Renal cortex interstitium (tissue), 11 donors: ENCODE data around the gene MRI1. TPM values are rescaled to one million over a fixed set of nuclear protein-coding genes. Genes with fewer than 3 reads are reported as not detected.
"Not testable (repeated sequence)": the region's sequence is repeated elsewhere in the genome, so short reads cannot be mapped to it uniquely, and the experiment has no call there.

Source experiments
- DNase-seq, 11 donors: peaks; one replicate each; pipeline ENCODE4 v3.0.0-alpha.2; 2013; ENCODE audit warnings: low read depth in 9 of 11, low spot score in 4 of 11; ENCODE audit errors: extremely low read depth in 1 of 11
- polyA plus RNA-seq, 3 donors: library from polyadenylated mRNA; unstranded; fragments of 120-200 nt; gene quantifications; one replicate each; pipeline ENCODE4 v1.2.1, GENCODE V29; 2013; ENCODE audit not compliant: insufficient read length in 3 of 3

MRI1 gene
- polyA plus RNA-seq, 3 donors, result 21.7 to 42.0 (median 29.6) TPM

DNA sequence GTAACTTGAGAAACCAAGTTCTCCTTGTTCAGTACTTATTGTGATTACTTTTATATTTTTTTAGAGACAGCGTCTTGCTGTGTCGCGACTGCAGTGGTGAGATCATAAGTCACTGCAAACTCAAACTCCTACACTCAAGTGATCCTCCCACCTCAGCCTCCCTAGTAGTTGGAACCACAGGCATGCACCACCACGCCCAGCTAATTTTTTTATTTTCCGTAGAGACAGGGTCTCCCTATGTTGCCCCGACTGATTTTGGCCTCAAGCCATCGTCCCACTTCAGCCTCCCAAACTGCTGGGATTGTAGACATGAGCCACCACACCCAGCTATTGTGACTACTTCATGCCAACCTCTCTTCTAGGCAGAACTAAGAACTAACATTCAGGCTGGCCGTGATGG is 18.2 kb downstream of the MRI1 start:
- no peak for DNase-seq

DNA sequence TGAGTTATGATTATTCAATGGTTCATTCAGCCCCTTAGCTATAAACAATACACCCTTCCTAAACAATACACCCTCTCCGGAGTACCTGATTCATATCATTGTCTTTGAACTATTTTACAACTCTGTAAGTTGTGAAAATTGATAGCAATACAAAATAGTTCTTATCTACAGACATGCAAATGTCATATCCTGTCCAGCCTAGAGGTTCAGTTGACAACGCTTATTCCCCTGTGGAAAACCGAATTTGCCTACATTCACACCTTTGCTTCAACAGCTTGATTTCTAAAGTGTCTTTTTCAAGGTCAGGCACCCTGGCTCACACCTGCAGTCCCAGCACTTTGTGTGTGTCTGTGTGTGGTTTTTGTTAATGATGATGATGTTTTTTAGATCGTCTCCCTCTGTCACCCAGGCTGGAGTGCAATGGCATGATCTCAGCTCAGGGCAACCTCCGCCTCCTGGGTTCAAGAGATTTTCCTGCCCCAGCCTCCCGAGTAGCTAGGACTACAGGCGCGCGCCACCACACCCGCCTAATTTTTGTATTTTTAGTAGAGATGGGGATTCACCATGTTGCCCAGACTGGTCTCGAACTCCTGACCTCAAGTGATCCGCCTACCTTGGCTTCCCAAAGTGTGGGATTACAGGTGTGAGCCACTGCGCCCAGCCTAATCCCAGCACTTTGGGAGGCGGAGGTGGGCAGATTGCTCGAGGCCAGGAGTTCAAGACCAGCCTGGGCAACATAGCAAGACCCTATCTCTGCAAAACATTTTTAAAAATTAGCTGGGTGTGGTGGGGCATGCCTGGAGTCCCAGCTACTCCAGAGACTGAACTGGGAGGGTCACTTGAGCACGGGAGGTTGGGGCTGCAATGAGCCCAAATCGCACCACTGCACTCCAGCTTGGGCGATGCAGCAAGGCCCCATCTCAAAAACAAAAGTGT is 19.5 kb downstream of the MRI1 start:
- no peak for DNase-seq

DNA sequence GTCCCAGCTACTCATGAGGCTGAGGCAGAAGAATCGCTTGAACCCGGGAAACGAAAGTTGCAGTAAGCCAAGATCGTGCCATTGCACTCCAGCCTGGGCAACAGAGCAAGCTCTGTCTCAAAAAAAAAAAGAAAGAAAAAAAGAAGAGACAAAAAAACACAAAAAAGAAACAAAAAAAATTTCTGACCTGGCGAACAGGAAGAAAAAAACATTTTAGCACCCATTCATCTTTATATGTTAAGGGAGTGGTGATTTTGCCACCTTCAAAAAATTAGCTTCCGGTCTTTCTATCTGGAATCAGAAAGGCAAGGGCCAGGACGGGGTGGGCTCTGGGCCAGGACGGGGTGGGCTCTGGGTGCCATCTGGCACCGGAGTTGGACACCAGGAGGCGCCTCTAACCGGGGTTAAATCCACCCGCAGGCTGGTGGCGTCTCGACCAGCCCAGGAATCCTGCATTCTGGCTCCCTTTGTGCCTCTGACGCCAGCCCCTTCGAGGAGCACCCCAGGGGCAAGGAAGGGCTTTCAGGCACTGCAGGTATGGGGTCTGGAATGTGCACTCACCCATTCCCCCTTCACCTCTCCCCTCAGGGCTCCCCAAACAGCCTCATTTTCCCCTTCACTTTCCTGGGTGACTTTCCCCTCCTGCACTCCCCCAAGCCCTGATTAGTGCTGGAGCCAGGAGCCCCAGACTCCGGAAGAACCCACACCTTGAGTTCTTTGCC is 20.6 kb downstream of the MRI1 start:
- no peak for DNase-seq

DNA sequence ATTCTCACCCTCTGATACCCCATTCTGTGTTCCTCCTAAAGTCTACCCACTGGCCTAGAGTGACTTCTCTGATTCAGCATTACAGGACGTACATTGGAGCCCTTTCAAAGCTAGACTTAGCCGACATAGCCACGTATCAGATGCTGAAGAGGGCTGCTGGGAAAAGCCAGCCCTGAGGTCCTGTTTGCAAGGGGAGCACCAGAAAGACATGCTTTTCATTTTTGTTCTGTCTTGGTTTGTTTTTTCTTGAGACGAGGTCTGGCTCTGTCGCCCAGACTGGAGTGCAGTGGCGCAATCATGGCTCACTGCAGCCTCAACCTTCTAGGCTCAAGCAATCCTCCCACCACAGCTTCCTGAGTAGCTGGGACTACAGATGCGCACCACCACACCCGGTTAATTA is 24.7 kb downstream of the MRI1 start:
- DNase-seq, result no peak

DNA sequence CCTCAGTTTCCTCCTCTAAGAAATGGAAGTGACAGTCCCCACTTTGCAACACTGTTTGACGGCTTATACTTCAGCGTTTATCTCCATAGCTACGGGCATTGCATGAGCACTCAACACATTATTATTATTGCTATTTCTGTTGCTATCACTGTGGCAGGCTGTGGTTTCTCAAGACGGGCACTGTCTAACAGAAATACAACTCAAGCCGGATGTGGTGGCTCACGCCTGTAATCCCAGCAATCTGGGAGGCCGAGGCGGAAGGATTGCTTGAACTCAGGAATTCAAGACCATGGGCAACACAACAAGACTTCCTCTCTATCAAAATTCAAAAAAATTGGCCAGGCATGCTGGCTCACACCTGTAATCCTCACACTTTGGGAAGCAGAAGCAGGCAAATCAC is 26.0 kb downstream of the MRI1 start:
- no peak for DNase-seq

DNA sequence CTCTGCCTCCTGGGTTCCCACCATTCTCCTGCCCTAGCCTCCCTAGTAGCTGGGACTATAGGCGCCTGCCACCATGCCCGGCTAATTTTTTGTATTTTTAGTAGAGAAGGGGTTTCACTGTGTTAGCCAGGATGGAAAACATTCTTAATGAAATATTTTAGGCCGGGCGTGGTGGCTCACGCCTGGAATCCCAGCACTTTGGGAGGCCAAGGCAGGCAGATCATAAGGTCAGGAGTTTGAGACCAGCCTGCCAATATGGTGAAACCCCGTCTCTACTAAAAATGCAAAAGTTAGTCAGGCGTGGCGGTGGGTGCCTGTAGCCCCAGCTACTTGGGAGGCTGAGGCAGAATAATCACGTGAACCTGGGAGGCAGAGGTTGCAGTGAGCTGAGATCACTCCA is 29.0 kb downstream of the MRI1 start:
- not testable (repeated sequence) for DNase-seq

DNA sequence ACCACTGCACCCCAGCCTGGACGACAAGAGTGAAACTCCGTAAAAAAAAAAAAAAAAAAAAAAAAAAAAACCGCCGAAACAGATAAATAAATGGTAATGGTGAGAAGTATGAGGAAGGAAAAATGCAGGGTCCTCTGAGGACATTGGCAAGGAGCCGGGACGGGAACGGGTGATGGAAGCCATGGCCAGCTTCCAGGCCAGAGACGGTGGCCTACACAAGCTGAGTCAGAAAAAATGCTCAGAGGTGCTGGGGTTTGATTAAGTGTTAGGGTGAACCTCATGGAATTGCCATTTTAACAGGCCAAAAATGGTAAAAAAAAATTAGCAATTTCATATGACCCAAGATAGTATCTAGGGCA is 30.1 kb downstream of the MRI1 start:
- peak in 2 of 11 donors; percentile 69 to 71 for DNase-seq

DNA sequence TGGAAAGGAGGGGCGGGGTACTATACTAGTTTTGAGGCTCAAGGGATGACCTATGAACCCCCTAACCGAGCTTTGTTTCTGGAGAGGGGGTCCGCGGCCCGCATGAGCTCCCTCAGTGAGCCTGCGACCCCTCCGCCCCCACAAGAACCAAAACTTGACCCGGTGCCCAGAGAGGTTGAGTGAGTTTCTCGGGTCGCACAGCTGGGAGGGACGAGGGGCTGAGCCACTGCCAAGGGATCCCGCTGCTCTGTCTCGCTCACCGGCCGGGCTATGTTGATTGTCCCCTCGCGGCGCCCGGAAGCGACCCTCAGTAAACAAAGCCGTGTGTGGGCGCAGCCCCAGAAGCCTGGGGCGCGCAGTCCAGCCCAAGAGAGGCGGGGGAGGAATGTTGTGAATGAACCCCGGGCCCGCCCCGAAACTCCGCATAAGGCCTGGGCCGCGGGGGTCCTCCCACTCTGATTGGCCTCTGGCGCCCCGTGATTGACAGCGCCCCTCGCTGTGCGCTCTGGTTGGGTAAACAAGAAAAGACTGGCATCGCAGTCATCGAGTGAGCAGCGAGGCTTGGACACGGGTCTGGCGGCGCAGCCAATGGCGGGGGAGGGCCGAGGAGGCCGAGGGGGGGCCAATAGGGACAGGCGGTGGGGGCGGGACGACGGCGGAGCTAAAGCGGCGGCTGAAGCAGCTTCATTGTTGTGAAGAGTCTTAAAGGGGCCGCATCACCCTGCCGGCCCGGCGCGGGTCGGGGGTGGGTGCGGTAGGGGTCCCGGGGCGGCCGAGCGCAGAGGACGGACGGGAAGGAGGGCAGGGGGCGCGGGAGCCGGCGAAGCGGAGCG is 30.7 kb downstream of the MRI1 start, which contains the start of gene ZSWIM4:
Gene ZSWIM4, plus strand, starts transcription at position 687 of the 833 bp plus-strand sequence. CDS start 206 bp downstream, outside the sequence.
- peak; percentile 93 to 100 (median 99) for DNase-seq

DNA sequence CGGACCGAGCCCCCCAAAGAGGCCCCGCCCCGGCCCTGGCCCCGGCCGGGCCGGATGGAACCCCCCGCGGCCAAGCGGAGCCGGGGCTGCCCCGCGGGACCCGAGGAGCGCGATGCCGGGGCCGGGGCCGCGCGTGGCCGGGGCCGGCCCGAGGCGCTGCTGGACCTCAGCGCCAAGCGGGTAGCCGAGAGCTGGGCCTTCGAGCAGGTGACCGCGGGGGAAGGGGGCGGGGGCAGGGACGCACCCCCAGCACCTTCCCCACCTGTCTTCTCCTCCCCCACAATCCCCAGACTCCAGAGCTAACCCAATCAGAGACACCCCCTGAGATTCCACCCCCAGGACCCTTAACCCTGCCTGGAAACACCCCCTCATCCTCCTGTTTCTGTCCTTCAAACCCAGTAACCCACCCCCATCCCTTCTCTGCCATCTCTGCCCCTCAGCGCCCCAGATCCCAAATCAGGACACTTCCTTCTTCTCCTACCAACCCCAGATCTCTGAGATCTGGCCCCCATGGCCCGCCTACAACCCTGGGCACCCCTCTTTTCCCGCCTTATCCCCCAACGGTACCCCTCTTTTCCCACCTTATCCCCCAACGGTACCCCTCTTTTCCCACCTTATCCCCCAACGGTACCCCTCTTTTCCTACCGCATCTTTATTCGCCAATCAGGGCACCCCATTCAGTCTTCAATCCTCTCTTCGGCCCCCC is 31.4 kb downstream of the MRI1 start:
- no peak for DNase-seq

DNA sequence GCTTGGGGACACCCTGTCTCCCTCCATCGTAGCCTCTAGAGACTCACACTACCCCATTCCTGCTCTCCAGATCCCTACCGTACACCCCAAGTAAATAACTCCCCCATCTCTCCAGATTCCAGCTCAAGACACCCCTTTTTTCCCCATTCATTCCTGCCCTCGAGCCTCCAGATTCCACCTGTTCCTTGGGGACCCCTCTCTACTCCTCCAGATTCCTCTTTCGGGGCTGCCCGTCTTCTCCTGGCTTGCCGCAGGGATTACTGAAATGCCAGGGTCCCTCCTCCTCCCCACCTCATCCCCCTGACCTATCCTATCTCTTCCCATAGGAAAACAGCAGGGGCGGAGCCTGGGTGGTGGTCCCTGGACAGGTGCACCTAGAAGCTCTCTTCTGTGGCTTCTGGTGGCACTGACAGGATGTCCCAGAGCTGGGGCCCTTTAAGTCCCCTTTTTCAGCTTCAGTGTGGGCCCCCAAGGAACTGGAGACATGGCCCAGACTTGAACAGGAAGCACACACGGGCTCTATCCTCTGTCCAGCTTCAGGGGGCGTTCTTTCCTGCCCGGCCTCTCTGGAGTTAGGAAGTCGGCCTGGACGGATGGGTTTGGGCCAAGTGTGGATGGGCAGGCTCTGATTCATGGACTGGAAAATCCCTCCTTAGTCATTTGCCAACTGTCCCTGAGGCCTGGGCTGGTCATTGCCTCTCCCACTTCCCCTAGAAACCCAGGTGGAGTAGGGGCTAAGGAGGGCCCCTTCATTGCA is 32.2 kb downstream of the MRI1 start:
- DNase-seq, result no peak

DNA sequence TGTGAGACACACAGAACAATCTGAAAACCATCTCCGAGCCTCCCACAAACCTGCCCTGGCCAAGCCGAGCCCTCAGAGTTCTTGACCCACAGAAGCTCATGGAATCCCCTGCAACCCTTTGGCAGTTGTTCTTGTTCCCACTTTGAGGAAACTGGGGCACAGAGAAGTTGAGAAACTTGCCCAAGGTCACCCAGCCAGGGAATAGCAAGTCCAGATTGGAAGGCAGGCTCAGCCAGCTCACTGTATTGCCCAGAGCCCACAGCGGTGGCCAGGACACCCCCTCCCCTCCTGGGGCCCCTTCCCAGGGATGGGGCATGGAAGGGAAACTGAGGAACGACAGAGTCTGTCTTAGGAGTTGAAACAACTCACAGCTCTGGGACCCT is 32.7 kb downstream of the MRI1 start:
- no peak for DNase-seq

DNA sequence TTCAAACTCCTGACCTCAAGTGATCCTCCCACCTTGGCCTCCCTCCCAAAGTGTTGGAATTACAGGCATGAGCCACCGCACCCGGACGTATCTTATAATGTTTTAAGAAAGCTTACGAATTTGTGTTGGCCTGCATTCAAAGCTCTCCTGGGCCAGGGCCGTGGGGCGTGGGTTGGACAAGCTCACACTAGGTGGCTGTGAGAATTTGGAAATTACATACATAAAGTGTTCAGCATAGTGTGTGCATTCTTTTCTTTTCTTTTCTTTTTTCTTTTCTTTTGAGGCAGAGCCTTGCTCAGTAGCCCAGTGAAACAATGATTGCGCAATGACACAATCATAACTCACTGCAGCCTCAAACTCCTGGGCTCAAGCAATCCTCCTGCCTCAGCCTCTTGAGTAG is 33.5 kb downstream of the MRI1 start:
- DNase-seq, result no peak

DNA sequence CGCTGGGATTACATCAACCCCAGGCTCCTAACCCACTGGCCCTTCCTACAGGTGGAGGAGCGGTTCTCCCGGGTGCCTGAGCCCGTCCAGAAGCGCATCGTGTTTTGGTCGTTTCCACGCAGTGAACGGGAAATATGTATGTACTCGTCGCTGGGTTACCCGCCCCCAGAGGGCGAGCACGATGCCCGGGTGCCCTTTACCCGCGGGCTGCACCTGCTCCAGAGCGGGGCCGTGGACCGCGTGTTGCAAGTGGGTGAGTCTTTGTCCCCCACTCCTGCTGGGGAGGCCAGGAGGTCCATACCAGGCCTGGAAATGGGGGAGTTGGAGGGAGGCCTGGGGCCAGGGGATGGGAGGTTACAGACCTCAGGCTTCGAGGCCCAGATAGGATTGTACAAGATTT is 35.3 kb downstream of the MRI1 start:
- no peak for DNase-seq

DNA sequence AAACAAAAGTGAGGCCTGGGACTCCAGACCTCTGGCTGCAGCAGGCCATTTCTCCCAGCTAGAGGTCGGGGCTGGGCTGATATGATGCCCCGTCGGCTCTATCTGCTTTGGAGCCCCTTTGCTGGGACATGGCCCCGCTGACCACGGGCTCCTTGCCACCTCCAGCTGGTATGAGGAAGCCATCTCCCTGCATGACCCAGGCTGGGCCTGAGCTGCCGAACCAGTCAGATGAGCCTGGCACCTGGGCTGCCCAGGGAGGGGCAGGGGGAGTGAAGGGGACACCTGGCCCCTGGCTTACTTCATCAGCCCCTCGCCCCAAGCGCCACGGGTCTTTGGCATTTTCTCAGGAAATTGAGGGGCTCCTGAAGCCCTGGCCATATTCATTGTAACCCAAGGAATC is 38.7 kb downstream of the MRI1 start:
- DNase-seq, result no peak

DNA sequence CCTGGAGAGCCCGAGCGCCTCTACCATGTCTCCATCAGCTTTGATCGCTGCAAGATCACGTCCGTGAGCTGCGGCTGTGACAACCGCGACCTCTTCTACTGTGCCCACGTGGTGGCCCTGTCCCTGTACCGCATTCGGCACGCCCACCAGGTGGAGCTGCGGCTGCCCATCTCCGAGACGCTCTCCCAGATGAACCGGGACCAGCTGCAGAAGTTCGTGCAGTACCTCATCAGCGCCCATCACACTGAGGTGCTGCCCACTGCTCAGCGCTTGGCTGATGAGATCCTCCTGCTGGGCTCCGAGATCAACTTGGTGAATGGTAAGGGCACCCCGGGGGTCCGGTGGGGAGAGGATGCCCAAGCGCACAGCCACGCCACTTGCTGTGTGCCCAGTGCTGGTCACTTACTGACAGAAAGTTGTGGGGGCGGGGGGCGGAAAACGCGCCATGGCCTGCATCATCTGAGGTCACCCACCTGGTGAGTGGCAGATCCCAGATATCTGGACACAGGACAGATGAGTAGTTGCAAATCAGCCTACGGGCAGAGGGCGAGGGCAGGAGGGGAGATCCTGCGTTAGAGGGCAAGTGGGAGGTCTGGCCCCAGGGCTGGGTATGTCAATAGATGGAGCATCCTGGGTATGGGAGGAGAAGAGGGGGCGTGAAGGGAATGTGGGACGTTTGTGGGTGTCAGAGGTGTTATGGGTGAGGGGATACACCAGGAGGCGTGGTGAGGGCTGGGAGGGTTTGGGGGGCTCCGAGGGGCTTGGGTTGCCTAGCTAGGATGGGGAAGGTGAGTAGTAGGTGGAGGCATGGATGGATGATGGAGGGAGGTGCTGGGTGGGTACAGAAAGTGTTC is 40.7 kb downstream of the MRI1 start:
- DNase-seq, result no peak

DNA sequence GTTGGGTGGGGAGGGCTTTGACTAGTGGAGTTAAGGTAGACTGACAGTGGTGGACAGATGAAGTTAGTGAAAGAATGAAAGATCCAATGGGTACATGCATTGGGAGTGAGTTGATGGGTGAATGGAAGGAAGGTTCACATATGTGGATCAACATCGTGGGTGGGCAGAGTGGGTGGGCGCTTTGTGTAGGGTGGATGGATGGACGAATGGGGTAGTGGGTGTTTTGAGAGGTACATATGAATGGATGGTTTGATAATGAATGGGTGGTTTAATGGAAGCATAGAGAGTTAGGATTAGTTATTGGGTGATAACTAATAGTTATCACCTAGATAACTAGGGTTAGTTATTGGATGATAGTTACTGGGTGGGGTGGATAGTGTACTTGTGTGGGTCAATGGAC is 42.4 kb downstream of the MRI1 start:
- DNase-seq, result no peak

DNA sequence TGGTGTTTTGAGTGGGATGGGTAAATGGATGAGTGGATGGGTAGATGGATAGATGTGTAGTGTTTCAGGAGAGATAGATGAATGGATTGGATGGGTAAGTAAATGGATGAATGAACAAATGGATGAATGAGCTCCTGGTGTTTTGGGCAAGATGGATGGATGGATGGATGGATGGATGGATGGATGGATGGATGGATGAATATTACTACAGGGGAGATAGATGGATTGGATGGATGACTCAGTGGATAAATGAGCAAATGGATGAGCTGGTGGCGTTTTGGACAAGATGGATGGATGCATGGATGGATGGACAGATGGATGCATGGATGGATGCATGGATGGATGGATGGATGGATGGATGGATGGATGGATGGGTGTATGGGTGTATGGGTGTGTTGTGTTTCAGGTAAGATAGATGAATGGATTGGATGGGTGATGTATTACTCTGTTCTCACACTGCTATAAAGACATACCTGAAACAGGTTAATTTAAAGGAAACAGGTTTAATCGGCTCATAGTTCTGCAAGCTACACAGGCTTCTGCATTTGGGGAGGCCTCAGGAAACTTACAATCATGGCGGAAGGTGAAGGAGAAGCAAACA is 43.2 kb downstream of the MRI1 start:
- DNase-seq, result no peak
